SK-N-SH (cell line): ENCODE measurements around the gene CLIC4. TPM values are rescaled to one million over a fixed set of nuclear protein-coding genes. Genes with fewer than 3 reads are reported as not detected.

Experiments
- CTCF ChIA-PET: fragments of 300-600, 350-600 bp; formaldehyde crosslinking; extraction: SDS; loops from one replicate; lab custom pipeline; 2021; lab: Yijun Ruan, JAX
- POLR2A ChIA-PET: fragments of 350-600 bp; sonication (Branson Sonifier 250); formaldehyde crosslinking; extraction: SDS; loops from one replicate; lab custom pipeline; 2020; ENCODE audit warnings: antibody characterized with exemption, inconsistent platforms; lab: Yijun Ruan, JAX
- DNase-seq: peaks from one replicate; pipeline ENCODE4 v3.0.0; 2012
- H2AFZ ChIP-seq: fragments of 200-600 bp; sonication (generic); 2 replicates; pipeline ENCODE4 v1.8.1; 2016; ENCODE audit warnings: antibody characterized with exemption, mild to moderate bottlenecking, low read depth
- H3F3A ChIP-seq: fragments of 200-600 bp; sonication (generic); replicated peaks from 2 replicates; pipeline ENCODE3; 2016; ENCODE audit warnings: antibody characterized with exemption, mild to moderate bottlenecking; ENCODE audit not compliant: insufficient read depth
- H3K27ac ChIP-seq, 2 experiments: fragments of 200-500 bp in 1 of 2; fragments of 200-600 bp in 1 of 2; sonication (Bioruptor generic) in 1 of 2; sonication (generic), shearing (Covaris generic) in 1 of 2; 2 replicates each; pipeline versions ENCODE4 v1.5.1 to v1.6.1; 2014 to 2016; ENCODE audit warnings: low read depth in 2 of 2, inconsistent platforms in 1 of 2, low read length in 1 of 2, mild to moderate bottlenecking in 1 of 2, mixed read lengths in 1 of 2
- H3K27me3 ChIP-seq: fragments of 200-600 bp; sonication (generic), shearing (Covaris generic); 2 replicates; pipeline ENCODE4 v1.6.1; 2016; ENCODE audit warnings: mixed run types; ENCODE audit not compliant: insufficient read depth
- H3K36me3 ChIP-seq, 2 experiments: fragments of 200-500 bp in 1 of 2; fragments of 200-600 bp in 1 of 2; sonication (Bioruptor generic) in 1 of 2; sonication (generic) in 1 of 2; replicated peaks in 1 of 2; 2 replicates each; pipeline versions ENCODE3 to v1.5.1; 2014 to 2016; ENCODE audit warnings: low read length in 1 of 2, mild to moderate bottlenecking in 1 of 2; ENCODE audit not compliant: insufficient read depth in 2 of 2, control insufficient read depth in 1 of 2
- H3K4me1 ChIP-seq, 2 experiments: fragments of 200-500 bp in 1 of 2; fragments of 200-600 bp in 1 of 2; sonication (Bioruptor generic) in 1 of 2; sonication (generic), shearing (Covaris generic) in 1 of 2; 2 replicates each; pipeline versions ENCODE4 v1.5.1 to v1.6.1; 2014 to 2016; ENCODE audit warnings: low read depth in 1 of 2, low read length in 1 of 2, mixed run types in 1 of 2; ENCODE audit not compliant: insufficient read depth in 2 of 2, control insufficient read depth in 1 of 2
- H3K4me2 ChIP-seq: fragments of 200-600 bp; sonication (generic), shearing (Covaris generic); 2 replicates; pipeline ENCODE4 v1.6.1; 2017; ENCODE audit warnings: mixed run types
- H3K4me3 ChIP-seq, 2 experiments: fragments of 200-500 bp in 1 of 2; fragments of 200-600 bp in 1 of 2; sonication (Bioruptor generic) in 1 of 2; sonication (generic), shearing (Covaris generic) in 1 of 2; 2 replicates each; pipeline versions ENCODE4 v1.5.1 to v1.8.1; 2014 to 2016; ENCODE audit warnings: low read depth in 2 of 2, inconsistent platforms in 1 of 2, low read length in 1 of 2, mild to moderate bottlenecking in 1 of 2, mixed read lengths in 1 of 2, moderate library complexity in 1 of 2
- H3K79me2 ChIP-seq: fragments of 200-600 bp; sonication (generic); 2 replicates; pipeline ENCODE4 v1.8.1; 2017; ENCODE audit warnings: mild to moderate bottlenecking; ENCODE audit not compliant: insufficient read depth
- H3K9ac ChIP-seq: fragments of 200-600 bp; sonication (generic); 2 replicates; pipeline ENCODE4 v1.6.1; 2017; ENCODE audit warnings: mixed run types
- H3K9me2 ChIP-seq: fragments of 200-600 bp; sonication (generic); 2 replicates; pipeline ENCODE4 v1.6.1; 2017; ENCODE audit warnings: mixed run types
- H3K9me3 ChIP-seq: fragments of 200-600 bp; sonication (generic); 2 replicates; pipeline ENCODE4 v1.6.1; 2017; ENCODE audit warnings: mixed run types, mild to moderate bottlenecking, moderate library complexity
- H4K20me1 ChIP-seq: fragments of 200-600 bp; sonication (generic); 2 replicates; pipeline ENCODE4 v1.6.1; 2017; ENCODE audit warnings: mild to moderate bottlenecking, mixed run types; ENCODE audit not compliant: insufficient read depth
- ELF1 ChIP-seq: IDR thresholded peaks from 2 replicates; pipeline ENCODE4 v1.4.0; 2012
- EP300 ChIP-seq, 2 experiments: IDR thresholded peaks; 2 replicates each; pipeline versions ENCODE4 v1.4.0 to v1.6.1; 2012; ENCODE audit warnings: borderline replicate concordance in 1 of 2, low read depth in 1 of 2, low read length in 1 of 2
- EZH2phosphoT487 ChIP-seq: fragments of 200-600 bp; sonication (generic); IDR thresholded peaks from 2 replicates; pipeline ENCODE4 v1.6.1; 2017; ENCODE audit warnings: low read depth, mixed run types, mild to moderate bottlenecking, antibody characterized with exemption, moderate library complexity, borderline replicate concordance
- FOXJ3 ChIP-seq: sonication (generic); formaldehyde crosslinking; IDR thresholded peaks from 2 replicates; pipeline ENCODE4 v1.5.1; 2020; ENCODE audit warnings: mild to moderate bottlenecking, missing genetic modification reagents
- GATA2 ChIP-seq: sonication (generic); formaldehyde crosslinking; IDR thresholded peaks from 2 replicates; pipeline ENCODE4 v1.5.0; 2020; ENCODE audit warnings: mild to moderate bottlenecking, missing genetic modification reagents
- JUND ChIP-seq: IDR thresholded peaks from 2 replicates; pipeline ENCODE4 v1.4.0; 2012
- MEF2A ChIP-seq: IDR thresholded peaks from 2 replicates; pipeline ENCODE4 v1.4.0; 2012; ENCODE audit warnings: low read depth, borderline replicate concordance
- MXI1 ChIP-seq: IDR thresholded peaks from 2 replicates; pipeline ENCODE4 v1.6.1; 2012; ENCODE audit warnings: mild to moderate bottlenecking, low read depth, low read length, improper control_type of control experiment
- NFIC ChIP-seq: IDR thresholded peaks from 2 replicates; pipeline ENCODE4 v1.4.0; 2012; ENCODE audit warnings: borderline replicate concordance
- NRF1 ChIP-seq: IDR thresholded peaks from 2 replicates; pipeline ENCODE4 v1.6.1; 2012; ENCODE audit warnings: low read depth, mild to moderate bottlenecking, low read length
- POLR2AphosphoS5 ChIP-seq: IDR thresholded peaks from 2 replicates; pipeline ENCODE4 v1.6.1; 2012; ENCODE audit warnings: low read depth, low read length
- RCOR1 ChIP-seq: fragments of 150-350 bp; IDR thresholded peaks from 2 replicates; pipeline ENCODE4 v1.6.1; 2017; ENCODE audit warnings: antibody characterized with exemption, low read length
- RXRA ChIP-seq: IDR thresholded peaks from 2 replicates; pipeline ENCODE4 v1.4.0; 2012; ENCODE audit warnings: low read depth, mild to moderate bottlenecking, borderline replicate concordance
- SMC3 ChIP-seq: IDR thresholded peaks from 2 replicates; pipeline ENCODE4 v1.6.1; 2012; ENCODE audit warnings: low read depth, low read length, improper control_type of control experiment
- TAF1 ChIP-seq: IDR thresholded peaks from 2 replicates; pipeline ENCODE4 v1.6.1; 2012; ENCODE audit warnings: low read depth, mild to moderate bottlenecking, low read length, moderate library complexity, borderline replicate concordance
- TCF12 ChIP-seq: IDR thresholded peaks from 2 replicates; pipeline ENCODE4 v1.4.0; 2012
- TEAD4 ChIP-seq: IDR thresholded peaks from 2 replicates; pipeline ENCODE4 v1.4.0; 2012; ENCODE audit warnings: mild to moderate bottlenecking, borderline replicate concordance; ENCODE audit not compliant: insufficient read depth
- WGBS: methylation state at CpG from one replicate; pipeline ENCODE4 v1.1.6; 2017; ENCODE audit warnings: low lambda C conversion rate; 5-methylcytosine and 5-hydroxymethylcytosine counted together
- polyA plus RNA-seq, 3 experiments: library from polyadenylated mRNA; depleted of rRNA; stranded (reverse); fragments of >200 nt; gene quantifications; 2 replicates each; pipeline ENCODE4 v1.2.3, GENCODE V29; 2012
- TF ChIP-seq, protein P1 (sequence below): IDR thresholded peaks from 2 replicates; pipeline ENCODE4 v1.4.0; 2012; ENCODE audit warnings: low read depth, borderline replicate concordance
- TF ChIP-seq, protein P2 (sequence below): IDR thresholded peaks from 2 replicates; pipeline ENCODE4 v1.4.0; 2012; ENCODE audit warnings: low read depth
- TF ChIP-seq, protein P3 (sequence below): fragments of 150-350 bp; IDR thresholded peaks from 2 replicates; pipeline ENCODE4 v1.6.1; 2017; ENCODE audit warnings: antibody characterized with exemption, low read length, low read depth, borderline replicate concordance
- TF ChIP-seq, protein P4 (sequence below): IDR thresholded peaks from 2 replicates; pipeline ENCODE4; 2012
- TF ChIP-seq, protein P5 (sequence below): fragments of 150-350 bp; IDR thresholded peaks from 2 replicates; pipeline ENCODE4 v1.6.1; 2016; ENCODE audit warnings: mild to moderate bottlenecking, low read depth, low read length

CLIC4 gene
- polyA plus RNA-seq, 1 of the 3 experiments (the other 2 are of a cell fraction) = 66.4 TPM

DNA sequence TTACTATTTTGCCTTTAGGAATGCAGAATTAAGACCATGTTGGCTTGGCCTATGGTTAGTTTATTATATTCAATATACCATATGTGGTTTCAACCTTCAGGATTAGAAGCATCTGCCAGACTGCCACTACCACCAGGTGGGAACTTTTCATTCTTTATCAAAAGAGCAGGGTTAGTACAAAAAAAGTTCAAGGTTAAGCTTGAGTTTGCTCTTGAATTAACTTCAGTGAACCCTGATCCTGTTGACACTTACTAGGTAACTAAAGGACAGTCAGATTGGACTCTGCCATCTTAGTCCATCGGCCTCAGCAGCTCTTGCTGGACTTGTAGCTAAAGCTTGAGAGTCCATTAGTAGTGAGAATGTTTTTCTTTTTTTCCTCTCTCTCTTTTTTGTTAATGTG is 22.1 kb downstream of the CLIC4 start:
- H3K27ac ChIP-seq = no peak overlapping the region

DNA sequence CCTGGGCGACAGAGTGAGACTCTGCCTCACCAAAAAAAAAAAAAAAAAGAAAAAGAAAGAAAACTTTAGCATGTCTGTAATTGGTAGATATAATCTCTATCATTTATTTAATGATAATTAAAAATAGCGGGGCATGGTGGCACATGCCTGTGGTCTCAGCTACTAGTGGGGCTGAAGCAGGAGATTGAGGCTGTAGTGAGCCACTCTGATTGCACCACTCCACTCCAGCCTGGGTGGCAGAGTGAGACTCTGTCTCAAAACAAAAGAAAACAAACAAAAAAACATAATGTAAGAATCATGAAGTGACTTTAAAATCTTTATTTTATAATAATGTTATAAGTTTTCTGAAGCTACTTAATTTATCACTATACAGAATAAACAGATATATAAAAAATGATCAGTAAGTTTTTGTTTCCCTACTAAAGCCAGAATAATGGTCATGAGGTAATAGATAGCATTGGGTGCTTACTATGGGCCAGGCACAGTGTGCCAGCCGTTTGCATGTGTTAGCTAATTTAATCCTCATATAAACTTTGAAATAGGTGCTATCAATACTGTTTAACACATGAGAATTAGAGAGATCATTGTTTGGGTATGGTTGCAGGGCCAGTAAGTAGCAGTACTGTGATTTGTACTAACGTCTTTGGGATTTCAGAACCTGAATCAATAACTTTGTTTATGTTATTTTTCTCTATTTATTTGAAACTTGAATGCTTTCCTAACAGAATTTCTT is 23.8 kb downstream of the CLIC4 start:
- Histone ChIP-seq H3K4me2 (no peak overlapping the region), H3K4me1 (peaks cover 3 to 53% of the 10 kb centered on the region in 2 experiments), H3K27ac (peak overlapping the region in 1 of 2 experiments; percentile 94; a peak in 3 of 4 replicates), H2AFZ (no peak overlapping the region), H3K27me3 (no peaks in the 10 kb centered on the region), H3K36me3 (peaks cover 0 to 3% of the 10 kb centered on the region in 2 experiments), H3F3A (peaks cover 45% of the 10 kb centered on the region), H3K79me2 (peaks cover 99% of the 10 kb centered on the region), H3K9me3 (no peaks in the 10 kb centered on the region), H4K20me1 (peaks cover 16% of the 10 kb centered on the region; the same call in 1 of the 2 replicates), H3K4me3 (no peak overlapping the region), H3K9me2 (no peaks in the 10 kb centered on the region), H3K9ac (peak overlapping the region; percentile 48; the same call in 1 of the 2 replicates)
- WGBS = 79% methylated on average over 4 of the region's 4 CpGs
- DNase-seq = no peak
- POLR2A ChIA-PET = interaction anchor here (0.6 kb wide), 1 partner anchor 22 kb away, joined by 3 read pairs; no protein-coding TSS in a partner anchor
- CTCF ChIA-PET = no interaction called here
- TF ChIP-seq, protein P1, sequence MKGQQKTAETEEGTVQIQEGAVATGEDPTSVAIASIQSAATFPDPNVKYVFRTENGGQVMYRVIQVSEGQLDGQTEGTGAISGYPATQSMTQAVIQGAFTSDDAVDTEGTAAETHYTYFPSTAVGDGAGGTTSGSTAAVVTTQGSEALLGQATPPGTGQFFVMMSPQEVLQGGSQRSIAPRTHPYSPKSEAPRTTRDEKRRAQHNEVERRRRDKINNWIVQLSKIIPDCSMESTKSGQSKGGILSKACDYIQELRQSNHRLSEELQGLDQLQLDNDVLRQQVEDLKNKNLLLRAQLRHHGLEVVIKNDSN = no peak
- no peak for TF ChIP-seq TEAD4
- TF ChIP-seq MEF2A = no peak
- no peak for TF ChIP-seq NRF1
- TF ChIP-seq RCOR1 = no peak
- no peak for TF ChIP-seq TAF1
- no peak for TF ChIP-seq GATA2 (CRISPR knock-in tag)
- TF ChIP-seq, protein P2, sequence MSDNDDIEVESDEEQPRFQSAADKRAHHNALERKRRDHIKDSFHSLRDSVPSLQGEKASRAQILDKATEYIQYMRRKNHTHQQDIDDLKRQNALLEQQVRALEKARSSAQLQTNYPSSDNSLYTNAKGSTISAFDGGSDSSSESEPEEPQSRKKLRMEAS = no peak
- TF ChIP-seq, protein P3, sequence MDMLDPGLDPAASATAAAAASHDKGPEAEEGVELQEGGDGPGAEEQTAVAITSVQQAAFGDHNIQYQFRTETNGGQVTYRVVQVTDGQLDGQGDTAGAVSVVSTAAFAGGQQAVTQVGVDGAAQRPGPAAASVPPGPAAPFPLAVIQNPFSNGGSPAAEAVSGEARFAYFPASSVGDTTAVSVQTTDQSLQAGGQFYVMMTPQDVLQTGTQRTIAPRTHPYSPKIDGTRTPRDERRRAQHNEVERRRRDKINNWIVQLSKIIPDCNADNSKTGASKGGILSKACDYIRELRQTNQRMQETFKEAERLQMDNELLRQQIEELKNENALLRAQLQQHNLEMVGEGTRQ = no peak
- no peak for TF ChIP-seq TCF12
- TF ChIP-seq POLR2AphosphoS5 = no peak
- no peak for TF ChIP-seq RXRA

More for the DNA sequence above, 22.1 kb downstream of the CLIC4 start:
- Histone ChIP-seq H4K20me1 (peaks cover 28% of the 10 kb centered on the region), H3K4me1 (peaks cover 3 to 47% of the 10 kb centered on the region in 2 experiments), H3K9me3 (no peaks in the 10 kb centered on the region), H3K4me3 (no peak overlapping the region), H3K79me2 (peaks cover 99% of the 10 kb centered on the region), H3K27me3 (no peaks in the 10 kb centered on the region), H3K9ac (no peak overlapping the region), H3K9me2 (no peaks in the 10 kb centered on the region), H2AFZ (no peak overlapping the region), H3K36me3 (no peaks in the 10 kb centered on the region), H3F3A (peaks cover 52% of the 10 kb centered on the region), H3K4me2 (no peak overlapping the region)
- DNase-seq = no peak
- no peak for TF ChIP-seq FOXJ3 (CRISPR knock-in tag)
- TF ChIP-seq TCF12 = no peak
- TF ChIP-seq, protein P3 = no peak
- TF ChIP-seq, protein P4, sequence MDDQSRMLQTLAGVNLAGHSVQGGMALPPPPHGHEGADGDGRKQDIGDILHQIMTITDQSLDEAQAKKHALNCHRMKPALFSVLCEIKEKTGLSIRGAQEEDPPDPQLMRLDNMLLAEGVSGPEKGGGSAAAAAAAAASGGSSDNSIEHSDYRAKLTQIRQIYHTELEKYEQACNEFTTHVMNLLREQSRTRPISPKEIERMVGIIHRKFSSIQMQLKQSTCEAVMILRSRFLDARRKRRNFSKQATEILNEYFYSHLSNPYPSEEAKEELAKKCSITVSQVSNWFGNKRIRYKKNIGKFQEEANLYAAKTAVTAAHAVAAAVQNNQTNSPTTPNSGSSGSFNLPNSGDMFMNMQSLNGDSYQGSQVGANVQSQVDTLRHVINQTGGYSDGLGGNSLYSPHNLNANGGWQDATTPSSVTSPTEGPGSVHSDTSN = no peak
- TF ChIP-seq SMC3 = no peak
- TF ChIP-seq, protein P2 = no peak
- TF ChIP-seq EP300 (IDR thresholded peaks at IDR 0.05; ENCODE audit: borderline replicate concordance in 1 of 2, low read depth in 1 of 2, low read length in 1 of 2) = no peak
- no peak for TF ChIP-seq NFIC
- TF ChIP-seq ELF1 = no peak
- TF ChIP-seq, protein P5, sequence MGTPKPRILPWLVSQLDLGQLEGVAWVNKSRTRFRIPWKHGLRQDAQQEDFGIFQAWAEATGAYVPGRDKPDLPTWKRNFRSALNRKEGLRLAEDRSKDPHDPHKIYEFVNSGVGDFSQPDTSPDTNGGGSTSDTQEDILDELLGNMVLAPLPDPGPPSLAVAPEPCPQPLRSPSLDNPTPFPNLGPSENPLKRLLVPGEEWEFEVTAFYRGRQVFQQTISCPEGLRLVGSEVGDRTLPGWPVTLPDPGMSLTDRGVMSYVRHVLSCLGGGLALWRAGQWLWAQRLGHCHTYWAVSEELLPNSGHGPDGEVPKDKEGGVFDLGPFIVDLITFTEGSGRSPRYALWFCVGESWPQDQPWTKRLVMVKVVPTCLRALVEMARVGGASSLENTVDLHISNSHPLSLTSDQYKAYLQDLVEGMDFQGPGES = no peak
- TF ChIP-seq JUND = no peak
- TF ChIP-seq MXI1 = no peak
- no peak for TF ChIP-seq RXRA
- no peak for TF ChIP-seq POLR2AphosphoS5
- TF ChIP-seq RCOR1 = no peak
- TF ChIP-seq EZH2phosphoT487 = no peak
- CTCF ChIA-PET = interaction anchor here (1.1 kb wide), 1 partner anchor 79 kb away, joined by 4 read pairs; no protein-coding TSS in a partner anchor
- 100% methylated on average over 1 of the region's 1 CpG for WGBS
- POLR2A ChIA-PET = no interaction called here
